SU-DHL-6 (cell line): ENCODE data around the gene TNNC1.

ENCODE experiments used
- EZH2phosphoT487 ChIP-seq: fragments of 200-600 bp; sonication (generic), shearing (Covaris generic); conservative IDR thresholded peaks from 2 replicates; pipeline ENCODE4 v1.6.1; 2018; ENCODE audit warnings: mild to moderate bottlenecking, antibody characterized with exemption, low read length, moderate library complexity, mixed read lengths
- TF ChIP-seq, protein P1 (sequence below): fragments of 200-600 bp; sonication (generic); IDR thresholded peaks from one replicate; pipeline ENCODE4 v1.5.1; 2017; ENCODE audit warnings: antibody characterized with exemption, mild to moderate bottlenecking, low read length, moderate library complexity; ENCODE audit not compliant: insufficient read depth, poor library complexity, severe bottlenecking

DNA sequence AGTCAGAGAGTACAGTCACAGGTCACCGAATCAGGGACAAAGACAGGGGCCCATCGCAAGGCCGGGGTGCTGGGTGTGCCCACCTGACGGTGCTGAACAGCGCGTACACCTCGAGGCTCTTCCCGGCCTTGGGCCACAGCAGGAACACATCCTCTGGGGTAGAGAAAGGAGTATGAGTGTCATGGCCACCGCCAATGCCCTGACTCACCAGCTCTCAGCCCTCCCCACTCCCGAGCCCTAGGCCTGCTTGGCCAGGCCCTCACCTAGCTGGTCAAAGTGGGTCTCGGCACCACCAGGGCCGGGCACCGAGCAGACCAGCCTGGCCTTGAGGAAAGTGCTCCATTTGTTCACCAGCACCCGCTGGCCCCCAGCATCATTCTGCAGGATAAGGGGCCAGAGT is 13.2 kb downstream of the TNNC1 start:
- TF ChIP-seq, protein P1, sequence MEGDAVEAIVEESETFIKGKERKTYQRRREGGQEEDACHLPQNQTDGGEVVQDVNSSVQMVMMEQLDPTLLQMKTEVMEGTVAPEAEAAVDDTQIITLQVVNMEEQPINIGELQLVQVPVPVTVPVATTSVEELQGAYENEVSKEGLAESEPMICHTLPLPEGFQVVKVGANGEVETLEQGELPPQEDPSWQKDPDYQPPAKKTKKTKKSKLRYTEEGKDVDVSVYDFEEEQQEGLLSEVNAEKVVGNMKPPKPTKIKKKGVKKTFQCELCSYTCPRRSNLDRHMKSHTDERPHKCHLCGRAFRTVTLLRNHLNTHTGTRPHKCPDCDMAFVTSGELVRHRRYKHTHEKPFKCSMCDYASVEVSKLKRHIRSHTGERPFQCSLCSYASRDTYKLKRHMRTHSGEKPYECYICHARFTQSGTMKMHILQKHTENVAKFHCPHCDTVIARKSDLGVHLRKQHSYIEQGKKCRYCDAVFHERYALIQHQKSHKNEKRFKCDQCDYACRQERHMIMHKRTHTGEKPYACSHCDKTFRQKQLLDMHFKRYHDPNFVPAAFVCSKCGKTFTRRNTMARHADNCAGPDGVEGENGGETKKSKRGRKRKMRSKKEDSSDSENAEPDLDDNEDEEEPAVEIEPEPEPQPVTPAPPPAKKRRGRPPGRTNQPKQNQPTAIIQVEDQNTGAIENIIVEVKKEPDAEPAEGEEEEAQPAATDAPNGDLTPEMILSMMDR = no peak
- no peak for TF ChIP-seq EZH2phosphoT487
